Erythroblast (primary cell): Measurements from ENCODE around the gene TBC1D2B.

ENCODE experiments used
- GATA1 ChIP-seq: IDR thresholded peaks from 2 replicates; pipeline ENCODE4 v1.6.1; 2011; ENCODE audit warnings: low read depth, mild to moderate bottlenecking, control low read depth, low read length, moderate library complexity
- POLR2A ChIP-seq: IDR thresholded peaks from 2 replicates; pipeline ENCODE4 v1.6.1; 2011; ENCODE audit warnings: mild to moderate bottlenecking, low read length

- TF ChIP-seq POLR2A (no peak), GATA1 (no peak)
Observed at GRCh38 chr15:78110916-78111475, 33.5 kb upstream of the TBC1D2B start.
